MCF 10A (cell line): ENCODE data around the gene STAT4. TPM values are rescaled to one million over a fixed set of nuclear protein-coding genes. Genes with fewer than 3 reads are reported as not detected.
A peak's percentile ranks its signal among the peaks of the same experiment; 100 is the strongest.

Experiments
- BruUV-seq: library from RNA; stranded (reverse); fragments of 400-500 nt; replicated peaks from 2 replicates; lab custom pipeline; 2021; lab: Mats Ljungman, UMichigan
- CTCF ChIA-PET: fragments of 300-600 bp; sonication (Branson Sonifier 250); formaldehyde crosslinking; extraction: SDS; loops from one replicate; lab custom pipeline; 2021; ENCODE audit warnings: antibody characterized with exemption, inconsistent platforms; lab: Yijun Ruan, JAX
- POLR2A ChIA-PET: fragments of 300-600, 350-650 bp; sonication (Branson Sonifier 250); formaldehyde crosslinking; extraction: SDS; loops from one replicate; lab custom pipeline; 2020; ENCODE audit warnings: antibody characterized with exemption, inconsistent platforms; lab: Yijun Ruan, JAX
- DNase-seq: peaks from one replicate; pipeline ENCODE4 v3.0.0-alpha.2; 2018; ENCODE audit not compliant: unreplicated experiment
- H3K27ac Mint-ChIP-seq: one replicate; pipeline ENCODE4 v1.8.0; 2022; ENCODE audit warnings: mild to moderate bottlenecking, low read depth, mixed read lengths; ENCODE audit not compliant: unreplicated experiment
- H3K27me3 Mint-ChIP-seq: one replicate; pipeline ENCODE4 v1.8.0; 2022; ENCODE audit warnings: mixed read lengths; ENCODE audit not compliant: insufficient read depth, unreplicated experiment
- H3K36me3 Mint-ChIP-seq: one replicate; pipeline ENCODE4 v1.8.0; 2022; ENCODE audit warnings: mild to moderate bottlenecking, moderate library complexity, mixed read lengths; ENCODE audit not compliant: insufficient read depth, unreplicated experiment
- H3K4me1 Mint-ChIP-seq: one replicate; pipeline ENCODE4 v1.8.0; 2022; ENCODE audit warnings: mixed read lengths; ENCODE audit not compliant: insufficient read depth, unreplicated experiment
- H3K4me3 Mint-ChIP-seq: one replicate; pipeline ENCODE4 v1.8.0; 2022; ENCODE audit warnings: mild to moderate bottlenecking, moderate library complexity, mixed read lengths; ENCODE audit not compliant: unreplicated experiment
- H3K9me3 Mint-ChIP-seq: one replicate; pipeline ENCODE4 v1.8.0; 2022; ENCODE audit warnings: mixed read lengths; ENCODE audit not compliant: unreplicated experiment
- intact Hi-C: fragments of 100-400 bp; cut with micrococcal nuclease; formaldehyde crosslinking; loops from 2 replicates; pipeline ENCODE4 v1.14.1; 2022
- total RNA-seq: library from RNA; stranded (reverse); gene quantifications from 2 replicates; pipeline ENCODE4 v1.2.3, GENCODE V29; 2022
- TF ChIP-seq, protein P1 (sequence below): fragments of 200-600 bp; IDR thresholded peaks from one replicate; pipeline ENCODE4 v1.8.0; 2022; ENCODE audit warnings: antibody characterized with exemption, mild to moderate bottlenecking; ENCODE audit not compliant: unreplicated experiment

STAT4 gene
- total RNA-seq, 1 experiment from 2014 or later, result 1.4 TPM

- H3K27ac Mint-ChIP-seq, result peak overlapping the region; percentile 89
- CTCF ChIA-PET, result interaction anchor here (0.6 to 2.0 kb wide), 6 partner anchors 11 to 354 kb away, joined by 3 to 9 read pairs (median 3); no protein-coding TSS in a partner anchor
- peak overlapping the region; percentile 31 for H3K4me3 Mint-ChIP-seq
- H3K36me3 Mint-ChIP-seq, result no peaks in the 10 kb centered on the region
- TF ChIP-seq, protein P1, sequence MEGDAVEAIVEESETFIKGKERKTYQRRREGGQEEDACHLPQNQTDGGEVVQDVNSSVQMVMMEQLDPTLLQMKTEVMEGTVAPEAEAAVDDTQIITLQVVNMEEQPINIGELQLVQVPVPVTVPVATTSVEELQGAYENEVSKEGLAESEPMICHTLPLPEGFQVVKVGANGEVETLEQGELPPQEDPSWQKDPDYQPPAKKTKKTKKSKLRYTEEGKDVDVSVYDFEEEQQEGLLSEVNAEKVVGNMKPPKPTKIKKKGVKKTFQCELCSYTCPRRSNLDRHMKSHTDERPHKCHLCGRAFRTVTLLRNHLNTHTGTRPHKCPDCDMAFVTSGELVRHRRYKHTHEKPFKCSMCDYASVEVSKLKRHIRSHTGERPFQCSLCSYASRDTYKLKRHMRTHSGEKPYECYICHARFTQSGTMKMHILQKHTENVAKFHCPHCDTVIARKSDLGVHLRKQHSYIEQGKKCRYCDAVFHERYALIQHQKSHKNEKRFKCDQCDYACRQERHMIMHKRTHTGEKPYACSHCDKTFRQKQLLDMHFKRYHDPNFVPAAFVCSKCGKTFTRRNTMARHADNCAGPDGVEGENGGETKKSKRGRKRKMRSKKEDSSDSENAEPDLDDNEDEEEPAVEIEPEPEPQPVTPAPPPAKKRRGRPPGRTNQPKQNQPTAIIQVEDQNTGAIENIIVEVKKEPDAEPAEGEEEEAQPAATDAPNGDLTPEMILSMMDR, result no peak
- DNase-seq, result peak; percentile 100
- POLR2A ChIA-PET, result interaction anchor here (0.6 to 3.9 kb wide), 18 partner anchors 9 to 936 kb away, joined by 3 to 31 read pairs (median 3); partner anchors contain the start of gene MYO1B
- intact Hi-C loops, result loop anchor here (2.0 kb wide), 2 partner anchors 24 to 68 kb away; no protein-coding TSS in a partner anchor
- no peaks in the 10 kb centered on the region for H3K27me3 Mint-ChIP-seq
- TSS peak; percentile 52 for BruUV-seq
- H3K4me1 Mint-ChIP-seq, result peaks cover 38% of the 10 kb centered on the region
- H3K9me3 Mint-ChIP-seq, result no peaks in the 10 kb centered on the region
Observed at GRCh38 chr2:191178806-191179514, 28.2 kb upstream of the STAT4 start.

DNA sequence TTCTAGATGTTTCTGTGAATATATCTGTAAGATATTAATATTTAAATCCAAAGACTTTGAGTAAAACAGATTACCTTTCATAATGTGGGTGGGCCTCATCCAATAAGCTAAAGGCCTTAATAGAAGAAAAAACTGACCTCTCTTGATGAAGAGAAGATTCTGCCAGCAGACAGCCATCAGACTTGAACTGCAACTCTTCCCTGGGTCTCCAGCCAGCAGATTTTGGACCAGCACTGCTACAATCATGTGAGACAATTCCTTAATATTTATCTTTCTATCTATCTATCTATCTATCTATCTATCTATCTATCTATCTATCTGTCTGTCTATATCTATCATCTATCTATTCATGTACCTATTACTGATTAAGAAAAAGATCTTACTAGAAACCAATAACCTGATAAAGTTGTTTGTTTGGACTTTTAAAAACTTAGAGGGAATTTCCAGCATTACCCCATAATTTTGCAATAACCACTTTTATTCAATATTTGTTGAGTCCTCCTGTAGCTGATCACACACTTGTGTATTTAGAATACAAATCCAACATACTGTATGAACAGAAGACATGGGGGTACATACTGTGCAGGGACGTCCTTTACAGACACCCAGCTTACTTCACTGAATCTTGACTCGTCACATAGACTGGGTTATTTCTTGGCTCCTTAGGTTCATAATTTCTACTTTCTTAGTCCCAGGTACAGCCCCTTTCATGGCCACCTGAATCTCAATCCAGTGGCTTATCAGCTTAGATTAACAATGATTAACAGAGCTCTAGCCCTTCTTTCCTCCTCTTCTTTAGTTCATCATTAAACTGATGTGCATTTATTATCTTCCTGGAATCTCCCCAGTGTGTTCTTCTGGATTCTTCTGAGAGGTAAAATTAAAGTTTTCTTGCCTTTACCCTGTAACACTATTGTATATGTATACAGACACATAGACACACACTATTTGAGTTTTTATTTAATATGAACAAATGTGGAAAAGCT, 27.2 kb upstream of the STAT4 start:
- intact Hi-C loops, result loop anchor here (2.0 kb wide), 2 partner anchors 25 to 69 kb away; no protein-coding TSS in a partner anchor
- H3K27ac Mint-ChIP-seq, result peak overlapping the region; percentile 89

GRCh38 chr2:191176801-191177438, 26.1 kb upstream of the STAT4 start:
- no peaks in the 10 kb centered on the region for H3K27me3 Mint-ChIP-seq
- ChIA-PET POLR2A (interaction anchor here (0.9 to 3.9 kb wide), 4 partner anchors 10 to 69 kb away, joined by 3 to 31 read pairs (median 9); partner anchors contain the start of gene MYO1B), CTCF (interaction anchor here (0.6 to 2.0 kb wide), 4 partner anchors 11 to 824 kb away, joined by 3 to 9 read pairs (median 4); no protein-coding TSS in a partner anchor)
- H3K4me3 Mint-ChIP-seq, result no peak overlapping the region
- no peak for DNase-seq
- intact Hi-C loops, result no loop called here
- no TSS peak for BruUV-seq
- peaks cover 56% of the 10 kb centered on the region for H3K4me1 Mint-ChIP-seq
- no peaks in the 10 kb centered on the region for H3K36me3 Mint-ChIP-seq
- no peak overlapping the region for H3K27ac Mint-ChIP-seq
- TF ChIP-seq, protein P1, result no peak
- H3K9me3 Mint-ChIP-seq, result no peaks in the 10 kb centered on the region

More for the DNA sequence above, 27.2 kb upstream of the STAT4 start:
- Mint-ChIP-seq H3K9me3 (no peaks in the 10 kb centered on the region), H3K36me3 (no peaks in the 10 kb centered on the region), H3K4me3 (peak overlapping the region; percentile 31), H3K4me1 (peaks cover 44% of the 10 kb centered on the region), H3K27me3 (no peaks in the 10 kb centered on the region)
- TSS peak; percentile 93 for BruUV-seq
- TF ChIP-seq, protein P1, result no peak
- CTCF ChIA-PET, result interaction anchor here (0.6 to 2.0 kb wide), 8 partner anchors 12 to 823 kb away, joined by 3 to 9 read pairs (median 4); no protein-coding TSS in a partner anchor
- no peak for DNase-seq
- POLR2A ChIA-PET, result interaction anchor here (0.6 to 3.9 kb wide), 19 partner anchors 8 to 888 kb away, joined by 3 to 31 read pairs (median 4); partner anchors contain the start of gene MYO1B
